Activated CD8-positive, alpha-beta T cell treated with anti-CD3 and anti-CD28 coated beads, Interleukin-2, amount 10 ng/mL, durations not matched to agents 7 days and 5 days (primary cell): Measurements from ENCODE around the gene ZBTB21. TPM values are rescaled to one million over a fixed set of nuclear protein-coding genes. Genes with fewer than 3 reads are reported as not detected.

ENCODE experiments used
- ATAC-seq: fragments of 150-1000 bp; cut with Tn5 transposase; one replicate; pipeline ENCODE4 v1.10.0; 2021; ENCODE audit warnings: moderate library complexity
- CTCF ChIA-PET: fragments of 350-600 bp; sonication (Branson Sonifier 250); formaldehyde crosslinking; loops from one replicate; lab custom pipeline; 2021; ENCODE audit warnings: antibody characterized with exemption; lab: Charles Lee
- POLR2A ChIA-PET: fragments of 350-600 bp; sonication (Branson Sonifier 250); formaldehyde crosslinking; loops from one replicate; lab custom pipeline; 2021; ENCODE audit warnings: antibody characterized with exemption; lab: Charles Lee
- DNase-seq: peaks from one replicate; pipeline ENCODE4 v3.0.0-alpha.2; 2020
- H3K27ac Mint-ChIP-seq: one replicate; pipeline ENCODE4 v1.8.0; 2021; ENCODE audit warnings: mild to moderate bottlenecking, mixed read lengths
- H3K27me3 Mint-ChIP-seq: one replicate; pipeline ENCODE4 v1.8.0; 2021; ENCODE audit warnings: low read depth, mixed read lengths
- H3K36me3 Mint-ChIP-seq: one replicate; pipeline ENCODE4 v1.8.0; 2021; ENCODE audit warnings: low read depth, mixed read lengths
- H3K4me1 Mint-ChIP-seq: one replicate; pipeline ENCODE4 v1.8.0; 2021; ENCODE audit warnings: low read depth, mixed read lengths
- H3K4me3 Mint-ChIP-seq: one replicate; pipeline ENCODE4 v1.8.0; 2021; ENCODE audit warnings: mild to moderate bottlenecking, mixed read lengths
- H3K9me3 Mint-ChIP-seq: one replicate; pipeline ENCODE4 v1.8.0; 2022; ENCODE audit warnings: mixed read lengths; ENCODE audit not compliant: insufficient read depth
- total RNA-seq, 2 experiments: library from RNA; stranded (reverse); gene quantifications; one replicate each; pipeline ENCODE4 v1.2.3, GENCODE V29; 2021

The ZBTB21 gene
- total RNA-seq, 2 experiments from 2014 or later: 19.5 to 23.6 TPM

- ChIA-PET CTCF (no interaction called here), POLR2A (interaction anchor here (0.7 kb wide), 1 partner anchor 13 kb away, joined by 4 read pairs; no protein-coding TSS in a partner anchor)
- Mint-ChIP-seq H3K36me3 (no peaks in the 10 kb centered on the region), H3K27ac (no peak overlapping the region), H3K4me3 (no peak overlapping the region), H3K27me3 (no peaks in the 10 kb centered on the region), H3K4me1 (peaks cover 15% of the 10 kb centered on the region), H3K9me3 (no peaks in the 10 kb centered on the region)
- DNase-seq (no peak), ATAC-seq (no peak)
Measured at GRCh38 chr21:41973427-41973831, 36.7 kb downstream of the ZBTB21 start.

DNA sequence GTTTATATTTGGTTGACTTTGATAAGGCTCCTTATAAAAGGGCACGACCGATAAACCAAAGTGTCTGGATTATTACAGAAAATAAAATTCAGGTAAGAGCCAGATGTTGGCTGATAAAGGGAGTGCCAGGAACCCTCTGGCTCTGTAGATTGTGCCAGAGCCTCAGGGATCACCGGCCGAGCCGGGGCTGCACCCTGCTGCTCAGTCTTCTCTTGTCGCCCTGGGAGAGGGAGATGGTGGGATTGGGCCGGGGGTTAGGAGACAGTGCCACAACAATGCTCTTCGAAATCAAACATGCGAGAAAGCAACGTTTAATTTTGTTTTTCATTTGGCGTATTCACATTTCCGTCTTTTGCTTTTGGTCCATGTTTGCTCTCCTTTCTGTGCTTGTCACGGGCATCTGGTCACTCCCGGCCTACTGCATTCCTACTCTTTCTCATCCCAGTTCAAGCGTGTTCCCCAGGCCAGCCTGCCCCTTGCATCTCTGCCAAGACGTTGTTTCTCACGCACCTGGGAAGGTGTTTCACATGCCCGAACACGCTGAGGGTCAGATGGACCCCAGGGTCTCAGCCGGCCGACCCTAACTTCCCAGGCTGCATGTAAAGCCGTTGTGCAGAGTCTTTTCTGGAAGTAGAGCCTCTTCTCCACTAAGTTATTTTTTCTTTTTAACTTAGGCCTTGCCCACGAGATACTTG lies 37.5 kb downstream of the ZBTB21 start:
- no peak for ATAC-seq
- Mint-ChIP-seq H3K9me3 (no peaks in the 10 kb centered on the region), H3K4me1 (peaks cover 15% of the 10 kb centered on the region), H3K27me3 (no peaks in the 10 kb centered on the region), H3K4me3 (no peak overlapping the region), H3K27ac (no peak overlapping the region), H3K36me3 (no peaks in the 10 kb centered on the region)
- CTCF ChIA-PET: no interaction called here
- DNase-seq: no peak
- POLR2A ChIA-PET: no interaction called here

GRCh38 chr21:41971891-41972290 lies 38.3 kb downstream of the ZBTB21 start:
- ATAC-seq (no peak), DNase-seq (no peak)
- Mint-ChIP-seq H3K36me3 (no peaks in the 10 kb centered on the region), H3K27ac (no peak overlapping the region), H3K9me3 (no peaks in the 10 kb centered on the region), H3K4me1 (peaks cover 15% of the 10 kb centered on the region), H3K4me3 (no peak overlapping the region), H3K27me3 (no peaks in the 10 kb centered on the region)
- POLR2A ChIA-PET: no interaction called here
- CTCF ChIA-PET: interaction anchor here (0.7 kb wide), 1 partner anchor 46 kb away, joined by 4 read pairs; no protein-coding TSS in a partner anchor

GRCh38 chr21:41970751-41971653 lies 39.2 kb downstream of the ZBTB21 start:
- ATAC-seq (no peak), DNase-seq (no peak)
- ChIA-PET CTCF (interaction anchor here (1.3 kb wide), 1 partner anchor 16 kb away, joined by 4 read pairs; no protein-coding TSS in a partner anchor), POLR2A (no interaction called here)
- H3K27me3 Mint-ChIP-seq: no peaks in the 10 kb centered on the region
- H3K4me3 Mint-ChIP-seq: no peak overlapping the region
- no peak overlapping the region for H3K27ac Mint-ChIP-seq
- no peaks in the 10 kb centered on the region for H3K36me3 Mint-ChIP-seq
- H3K9me3 Mint-ChIP-seq: no peaks in the 10 kb centered on the region
- H3K4me1 Mint-ChIP-seq: peaks cover 15% of the 10 kb centered on the region

- no peaks in the 10 kb centered on the region for H3K27me3 Mint-ChIP-seq
- DNase-seq: no peak
- no peak for ATAC-seq
- ChIA-PET CTCF (interaction anchor here (1.3 kb wide), 1 partner anchor 17 kb away, joined by 4 read pairs; no protein-coding TSS in a partner anchor), POLR2A (no interaction called here)
- no peaks in the 10 kb centered on the region for H3K36me3 Mint-ChIP-seq
- no peaks in the 10 kb centered on the region for H3K9me3 Mint-ChIP-seq
- no peak overlapping the region for H3K27ac Mint-ChIP-seq
- H3K4me3 Mint-ChIP-seq: no peak overlapping the region
- H3K4me1 Mint-ChIP-seq: peaks cover 15% of the 10 kb centered on the region
Measured at GRCh38 chr21:41970106-41970391, 40.1 kb downstream of the ZBTB21 start.

DNA sequence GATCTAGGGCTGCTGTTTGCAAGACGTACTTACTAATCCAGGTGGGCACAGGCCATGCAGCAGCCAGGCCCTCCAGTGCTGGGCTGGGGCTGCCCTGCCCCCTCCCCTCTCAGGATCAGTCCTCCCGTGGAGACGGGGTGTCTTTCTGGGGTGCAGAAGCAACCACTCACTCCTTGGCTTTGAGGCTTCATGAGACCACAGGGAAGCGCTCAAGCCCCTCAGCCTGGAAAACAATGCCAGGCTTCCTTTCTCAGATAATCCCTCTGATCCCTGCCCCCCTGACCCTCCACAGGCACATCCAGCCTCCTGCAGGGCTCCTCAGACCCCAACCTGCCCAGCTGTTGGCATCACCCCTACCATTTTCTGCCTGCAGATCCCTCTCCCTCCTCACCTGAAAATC lies 42.5 kb downstream of the ZBTB21 start:
- Mint-ChIP-seq H3K9me3 (no peaks in the 10 kb centered on the region), H3K4me1 (no peaks in the 10 kb centered on the region), H3K36me3 (no peaks in the 10 kb centered on the region), H3K4me3 (no peak overlapping the region), H3K27me3 (no peaks in the 10 kb centered on the region), H3K27ac (no peak overlapping the region)
- no peak for ATAC-seq
- DNase-seq: no peak
- CTCF ChIA-PET: no interaction called here
- POLR2A ChIA-PET: no interaction called here

DNA sequence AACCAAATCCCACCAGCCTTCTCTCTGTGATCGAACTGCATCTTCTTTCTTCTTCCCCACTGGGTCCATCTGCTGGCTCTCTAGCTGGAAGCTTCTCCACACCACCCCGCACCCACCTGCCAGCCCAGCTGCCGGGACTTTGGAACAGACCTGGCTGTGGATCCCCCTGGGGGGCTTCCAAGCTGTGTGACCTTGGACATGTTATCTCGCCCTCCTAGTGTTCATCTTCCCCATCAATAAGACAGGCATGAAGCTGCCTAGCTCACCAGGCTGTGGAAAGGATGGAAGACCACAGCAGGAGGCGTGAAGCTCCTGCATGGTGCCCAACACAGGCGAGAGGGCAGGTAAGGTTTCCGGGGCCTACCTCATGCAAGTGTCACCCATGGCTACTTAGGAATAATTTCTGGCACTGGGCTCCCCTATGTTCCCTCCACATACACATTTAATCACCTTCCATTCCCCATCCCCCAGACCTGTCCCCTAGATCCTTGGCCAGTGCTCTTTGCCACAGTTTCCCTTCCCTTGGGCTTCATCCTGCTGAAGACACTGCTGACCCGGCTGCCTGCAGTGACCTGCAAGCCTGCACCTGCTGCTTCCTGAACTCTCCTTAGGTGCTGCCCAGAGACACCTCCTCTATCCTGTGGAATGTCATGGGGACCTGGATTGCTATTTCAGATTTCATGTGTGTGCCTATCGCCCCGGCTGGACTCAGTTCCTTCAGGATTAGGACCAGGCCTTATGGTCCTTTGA lies 43.1 kb downstream of the ZBTB21 start:
- Mint-ChIP-seq H3K27me3 (peaks cover 3% of the 10 kb centered on the region), H3K9me3 (no peaks in the 10 kb centered on the region), H3K36me3 (no peaks in the 10 kb centered on the region), H3K27ac (no peak overlapping the region), H3K4me1 (peaks cover 3% of the 10 kb centered on the region), H3K4me3 (no peak overlapping the region)
- no peak for ATAC-seq
- DNase-seq: no peak
- POLR2A ChIA-PET: interaction anchor here (0.5 kb wide), 1 partner anchor 367 kb away, joined by 3 read pairs; no protein-coding TSS in a partner anchor
- CTCF ChIA-PET: no interaction called here

GRCh38 chr21:41966041-41966833 lies 43.9 kb downstream of the ZBTB21 start:
- no peaks in the 10 kb centered on the region for H3K36me3 Mint-ChIP-seq
- DNase-seq: no peak
- no peaks in the 10 kb centered on the region for H3K9me3 Mint-ChIP-seq
- H3K27ac Mint-ChIP-seq: no peak overlapping the region
- CTCF ChIA-PET: no interaction called here
- no peak overlapping the region for H3K4me3 Mint-ChIP-seq
- ATAC-seq: no peak
- peaks cover 10% of the 10 kb centered on the region for H3K4me1 Mint-ChIP-seq
- POLR2A ChIA-PET: no interaction called here
- peaks cover 6% of the 10 kb centered on the region for H3K27me3 Mint-ChIP-seq

- POLR2A ChIA-PET: no interaction called here
- H3K4me3 Mint-ChIP-seq: no peak overlapping the region
- H3K27me3 Mint-ChIP-seq: peaks cover 9% of the 10 kb centered on the region
- no peak overlapping the region for H3K27ac Mint-ChIP-seq
- no peak for ATAC-seq
- peaks cover 11% of the 10 kb centered on the region for H3K4me1 Mint-ChIP-seq
- no peaks in the 10 kb centered on the region for H3K9me3 Mint-ChIP-seq
- H3K36me3 Mint-ChIP-seq: no peaks in the 10 kb centered on the region
- DNase-seq: no peak
- CTCF ChIA-PET: no interaction called here
Measured at GRCh38 chr21:41965461-41966013, 44.6 kb downstream of the ZBTB21 start.

DNA sequence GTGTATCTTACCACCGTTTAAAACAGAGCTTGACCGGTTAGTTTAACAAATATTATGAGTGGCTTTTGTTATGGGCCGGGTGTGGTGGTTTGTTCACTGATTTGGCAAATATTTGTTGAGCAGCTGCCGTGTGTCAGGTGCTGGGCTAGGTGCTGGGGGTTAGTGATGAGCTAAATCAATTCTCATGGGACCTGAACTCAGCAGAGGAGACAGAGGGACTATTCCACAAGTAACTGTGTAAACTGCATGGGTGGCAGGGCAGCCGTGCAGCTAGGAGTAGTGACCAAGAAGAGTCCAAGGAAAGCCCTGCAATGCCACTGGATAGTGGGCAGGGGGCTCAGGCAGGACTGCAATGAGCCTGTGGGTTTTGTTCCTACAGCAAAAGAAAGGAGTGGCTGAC lies 45.1 kb downstream of the ZBTB21 start:
- CTCF ChIA-PET: no interaction called here

GRCh38 chr21:41964171-41964570 lies 46.0 kb downstream of the ZBTB21 start:
- H3K27ac Mint-ChIP-seq: no peak overlapping the region
- H3K4me1 Mint-ChIP-seq: peaks cover 11% of the 10 kb centered on the region
- no peaks in the 10 kb centered on the region for H3K9me3 Mint-ChIP-seq
- H3K27me3 Mint-ChIP-seq: peaks cover 9% of the 10 kb centered on the region
- DNase-seq (no peak), ATAC-seq (no peak)
- ChIA-PET CTCF (no interaction called here), POLR2A (no interaction called here)
- no peak overlapping the region for H3K4me3 Mint-ChIP-seq
- H3K36me3 Mint-ChIP-seq: no peaks in the 10 kb centered on the region

More for the DNA sequence above, 45.1 kb downstream of the ZBTB21 start:
- Mint-ChIP-seq H3K27me3 (peaks cover 9% of the 10 kb centered on the region), H3K9me3 (no peaks in the 10 kb centered on the region), H3K4me1 (peaks cover 11% of the 10 kb centered on the region), H3K36me3 (no peaks in the 10 kb centered on the region), H3K27ac (no peak overlapping the region), H3K4me3 (no peak overlapping the region)
- ATAC-seq (no peak), DNase-seq (no peak)
- POLR2A ChIA-PET: no interaction called here
